Kidney epithelial cell (primary cell): ENCODE data around the gene TCTN2. TPM values are rescaled to one million over a fixed set of nuclear protein-coding genes. Genes with fewer than 3 reads are reported as not detected.

Source experiments
- DNase-seq: peaks from one replicate; pipeline ENCODE4 v3.0.0-alpha.2; 2010; ENCODE audit warnings: low read depth
- H3K27me3 ChIP-seq: 2 replicates; pipeline ENCODE4 v1.6.0; 2011; ENCODE audit warnings: low read length; ENCODE audit not compliant: control insufficient read depth, insufficient read depth
- H3K36me3 ChIP-seq: 2 replicates; pipeline ENCODE4 v1.5.1; 2011; ENCODE audit warnings: low read length; ENCODE audit not compliant: control insufficient read depth, insufficient read depth
- H3K4me3 ChIP-seq: 2 replicates; pipeline ENCODE4 v1.5.1; 2011; ENCODE audit warnings: low read depth, mild to moderate bottlenecking, control low read depth, low read length
- total RNA-seq: library from RNA; depleted of rRNA; stranded (reverse); fragments of >200 nt; gene quantifications from 2 replicates; pipeline ENCODE4 v1.2.3, GENCODE V29; 2015
- TF ChIP-seq, protein P1 (sequence below): IDR thresholded peaks from 2 replicates; pipeline ENCODE4 v1.5.1; 2011; ENCODE audit warnings: mild to moderate bottlenecking, moderate library complexity, low read length, control low read depth, inconsistent platforms; ENCODE audit not compliant: insufficient read depth, poor library complexity, severe bottlenecking

The TCTN2 gene
- total RNA-seq, 1 donor from 2014 or later = 13.4 TPM

DNA sequence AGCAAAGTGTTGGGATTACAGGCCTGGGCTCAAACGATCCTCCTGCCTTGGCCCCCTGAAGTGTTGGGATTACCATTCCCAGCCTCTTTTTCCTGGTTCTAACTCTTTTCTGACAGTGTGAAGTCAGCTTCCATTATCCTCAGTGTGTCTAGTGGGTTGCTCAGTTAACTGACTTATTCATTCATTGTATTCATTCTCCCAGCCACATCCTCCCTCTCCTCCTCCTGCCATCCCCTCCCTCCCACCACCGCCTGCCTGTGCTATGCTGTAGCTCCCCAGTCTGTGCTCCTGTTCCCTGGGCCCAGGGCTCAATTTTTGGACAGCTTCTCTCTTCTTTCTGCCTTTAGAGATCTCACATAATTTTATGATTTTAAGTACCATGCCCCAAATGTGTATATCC lies 60.7 kb downstream of the TCTN2 start:
- no peak for DNase-seq
- TF ChIP-seq, protein P1, sequence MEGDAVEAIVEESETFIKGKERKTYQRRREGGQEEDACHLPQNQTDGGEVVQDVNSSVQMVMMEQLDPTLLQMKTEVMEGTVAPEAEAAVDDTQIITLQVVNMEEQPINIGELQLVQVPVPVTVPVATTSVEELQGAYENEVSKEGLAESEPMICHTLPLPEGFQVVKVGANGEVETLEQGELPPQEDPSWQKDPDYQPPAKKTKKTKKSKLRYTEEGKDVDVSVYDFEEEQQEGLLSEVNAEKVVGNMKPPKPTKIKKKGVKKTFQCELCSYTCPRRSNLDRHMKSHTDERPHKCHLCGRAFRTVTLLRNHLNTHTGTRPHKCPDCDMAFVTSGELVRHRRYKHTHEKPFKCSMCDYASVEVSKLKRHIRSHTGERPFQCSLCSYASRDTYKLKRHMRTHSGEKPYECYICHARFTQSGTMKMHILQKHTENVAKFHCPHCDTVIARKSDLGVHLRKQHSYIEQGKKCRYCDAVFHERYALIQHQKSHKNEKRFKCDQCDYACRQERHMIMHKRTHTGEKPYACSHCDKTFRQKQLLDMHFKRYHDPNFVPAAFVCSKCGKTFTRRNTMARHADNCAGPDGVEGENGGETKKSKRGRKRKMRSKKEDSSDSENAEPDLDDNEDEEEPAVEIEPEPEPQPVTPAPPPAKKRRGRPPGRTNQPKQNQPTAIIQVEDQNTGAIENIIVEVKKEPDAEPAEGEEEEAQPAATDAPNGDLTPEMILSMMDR = no peak

DNA sequence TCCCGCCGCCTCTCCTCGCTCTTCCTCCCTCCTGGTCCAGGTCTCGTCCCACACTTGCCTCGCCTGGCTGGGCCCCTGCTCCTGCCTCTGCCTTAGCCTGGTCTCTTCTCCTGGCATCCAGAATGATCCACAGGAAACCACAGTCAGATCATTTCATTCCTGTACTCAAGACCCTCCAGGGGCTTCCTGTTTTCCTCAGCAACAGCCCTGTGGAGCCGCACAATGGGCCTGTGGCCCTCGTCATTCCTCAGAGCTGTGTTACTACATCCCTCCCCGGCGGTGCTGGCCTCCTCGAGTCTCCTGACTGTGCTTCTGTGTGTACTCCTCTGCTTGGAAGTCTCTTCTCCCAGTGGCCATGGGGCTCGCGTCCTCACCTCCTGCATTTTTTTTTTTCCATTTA lies 61.3 kb downstream of the TCTN2 start:
- TF ChIP-seq, protein P1 = no peak
- Histone ChIP-seq H3K36me3 (no peaks in the 10 kb centered on the region), H3K4me3 (no peak overlapping the region), H3K27me3 (no peaks in the 10 kb centered on the region)
- no peak for DNase-seq

More for the DNA sequence above, 60.7 kb downstream of the TCTN2 start:
- Histone ChIP-seq H3K4me3 (no peak overlapping the region), H3K27me3 (no peaks in the 10 kb centered on the region), H3K36me3 (no peaks in the 10 kb centered on the region)

DNA sequence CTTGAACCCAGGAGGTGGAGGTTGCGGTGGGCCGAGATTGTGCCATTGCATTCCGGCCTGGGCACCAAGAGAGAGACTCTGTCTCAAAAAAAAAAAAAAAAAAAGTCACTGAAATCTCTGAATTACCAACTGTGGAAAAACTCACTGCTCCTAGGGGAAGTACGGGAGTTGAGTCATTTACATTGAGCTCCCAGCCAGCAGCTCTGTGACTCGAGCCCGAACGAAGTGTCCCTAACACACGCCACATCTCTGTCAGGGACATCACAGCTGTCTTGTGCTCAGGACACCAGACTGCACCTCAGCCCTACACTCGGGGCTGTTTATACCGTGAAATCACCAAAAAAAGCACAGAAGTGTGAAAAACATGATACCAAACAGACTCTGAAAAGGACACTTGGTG lies 62.3 kb downstream of the TCTN2 start:
- TF ChIP-seq, protein P1 = no peak
- no peak for DNase-seq
- no peaks in the 10 kb centered on the region for H3K36me3 ChIP-seq

DNA sequence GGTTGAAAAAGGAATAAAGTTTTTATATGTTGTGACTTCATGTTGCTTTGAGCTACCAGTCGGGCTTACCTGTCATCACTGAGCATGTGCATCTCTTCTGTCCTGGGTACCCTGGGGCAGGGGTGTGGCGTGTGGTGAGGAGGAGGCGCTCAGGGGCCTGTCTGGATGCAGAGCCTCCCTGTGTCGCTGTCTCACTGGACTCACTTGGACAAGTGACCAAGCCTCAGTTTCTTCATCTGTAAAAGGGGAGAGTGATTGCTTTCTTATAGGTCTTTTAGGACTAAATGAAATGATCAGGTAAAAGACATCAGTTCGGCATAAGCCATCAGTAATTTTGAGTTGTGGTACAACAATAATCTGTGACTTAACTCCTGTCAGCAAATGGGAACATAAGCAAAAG lies 63.4 kb downstream of the TCTN2 start:
- no peaks in the 10 kb centered on the region for H3K36me3 ChIP-seq
- H3K4me3 ChIP-seq = no peak overlapping the region
- no peak for DNase-seq
- no peaks in the 10 kb centered on the region for H3K27me3 ChIP-seq
- TF ChIP-seq, protein P1 = no peak

More for the DNA sequence above, 62.3 kb downstream of the TCTN2 start:
- Histone ChIP-seq H3K27me3 (no peaks in the 10 kb centered on the region), H3K4me3 (no peak overlapping the region)

DNA sequence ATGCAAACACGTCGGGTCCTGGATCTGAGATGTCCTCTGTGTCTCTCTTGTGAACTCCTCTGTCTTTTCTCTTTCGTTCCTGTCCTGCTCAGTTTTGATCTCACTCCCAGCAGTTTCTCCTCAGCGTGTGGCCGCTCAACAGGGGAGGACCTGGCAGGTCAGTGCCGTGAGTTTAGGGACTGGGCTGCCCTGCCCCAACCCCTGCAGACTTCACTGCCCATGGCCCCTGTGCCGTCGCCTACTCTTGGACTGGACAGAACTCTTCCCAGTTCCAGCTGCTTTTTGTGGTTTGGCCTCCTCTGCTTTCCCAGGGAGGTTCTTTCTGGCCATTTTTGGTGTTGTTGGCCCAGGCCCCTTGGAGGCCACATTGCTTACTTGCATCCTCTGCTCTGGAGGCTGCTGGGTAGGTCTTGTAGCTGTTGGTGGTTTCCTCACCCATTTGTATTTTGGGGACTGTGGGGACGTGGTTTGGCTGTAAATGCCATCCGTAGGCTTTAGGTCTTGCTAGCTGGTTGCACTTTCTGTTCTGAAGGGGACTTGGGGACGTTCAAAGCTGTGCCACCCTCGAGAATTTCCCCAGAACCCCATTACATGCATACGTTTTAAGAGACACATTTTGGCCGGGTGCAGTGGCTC lies 71.1 kb downstream of the TCTN2 start:
- TF ChIP-seq, protein P1 = no peak
- no peak for DNase-seq
- H3K36me3 ChIP-seq = peaks cover 4% of the 10 kb centered on the region
- no peaks in the 10 kb centered on the region for H3K27me3 ChIP-seq
- no peak overlapping the region for H3K4me3 ChIP-seq

DNA sequence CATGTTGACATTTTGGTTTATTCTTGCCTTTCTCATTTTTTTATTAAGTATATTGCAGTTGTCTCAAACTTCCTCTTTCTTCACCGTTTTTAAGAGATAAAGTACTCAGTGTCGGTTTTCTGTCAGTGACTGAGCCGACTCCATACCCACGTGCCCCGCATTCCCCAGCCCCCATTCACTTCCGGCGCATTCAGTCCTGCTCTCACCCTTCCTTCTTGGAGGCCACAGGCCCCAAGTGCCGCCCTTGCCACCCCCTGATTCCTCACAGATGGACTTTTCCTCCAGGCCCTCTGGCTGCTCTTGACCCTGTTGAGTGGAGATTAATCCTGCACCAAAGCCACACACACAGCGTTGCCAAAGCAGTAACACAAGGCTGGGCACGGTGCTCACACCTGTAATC lies 72.1 kb downstream of the TCTN2 start:
- no peak overlapping the region for H3K4me3 ChIP-seq
- TF ChIP-seq, protein P1 = no peak

More for the DNA sequence above, 72.1 kb downstream of the TCTN2 start:
- no peak for DNase-seq
- peaks cover 4% of the 10 kb centered on the region for H3K36me3 ChIP-seq
- H3K27me3 ChIP-seq = no peaks in the 10 kb centered on the region
